Kidney (tissue), 22 donors: Measurements from ENCODE around the gene MYO1C. TPM values are rescaled to one million over a fixed set of nuclear protein-coding genes. Genes with fewer than 3 reads are reported as not detected.
A peak's percentile ranks its signal among the peaks of the same experiment; 100 is the strongest.

ENCODE experiments used
- DNase-seq, 5 donors: peaks; one replicate each; pipeline ENCODE4 v3.0.0-alpha.2; 2013 to 2020
- FAIRE-seq: peaks from 2 replicates; lab custom pipeline; 2012; peaks lifted over from hg19 to GRCh38; lab: Jason Lieb, UNC
- H3K27ac ChIP-seq, 2 donors: one replicate each; pipeline ENCODE4 v1.7.0; 2013; ENCODE audit warnings: low read depth in 2 of 2, low read length in 2 of 2, inconsistent platforms in 1 of 2
- H3K27me3 ChIP-seq: one replicate; pipeline ENCODE4 v1.7.1; 2013; ENCODE audit warnings: low read length, inconsistent platforms; ENCODE audit not compliant: control insufficient read depth, insufficient read depth
- H3K36me3 ChIP-seq, 3 donors: one replicate each; pipeline versions ENCODE4 v1.7.0 to v1.7.1; 2013; ENCODE audit warnings: low read length in 3 of 3, control low read depth in 1 of 3, inconsistent platforms in 1 of 3; ENCODE audit not compliant: insufficient read depth in 3 of 3, control insufficient read depth in 2 of 3
- H3K4me1 ChIP-seq, 3 donors: one replicate each; pipeline versions ENCODE4 v1.7.0 to v1.7.1; 2013; ENCODE audit warnings: low read length in 3 of 3, inconsistent platforms in 1 of 3, low read depth in 1 of 3; ENCODE audit not compliant: control insufficient read depth in 2 of 3, insufficient read depth in 2 of 3
- H3K4me3 ChIP-seq, 3 donors: one replicate each; pipeline versions ENCODE4 v1.7.0 to v1.8.1; 2013; ENCODE audit warnings: low read length in 3 of 3, control low read depth in 1 of 3, inconsistent platforms in 1 of 3
- H3K9ac ChIP-seq, 3 donors: one replicate each; pipeline versions ENCODE4 v1.7.0 to v1.7.1; 2013; ENCODE audit warnings: low read length in 3 of 3, control low read depth in 1 of 3, inconsistent platforms in 1 of 3
- H3K9me3 ChIP-seq, 3 donors: one replicate each; pipeline versions ENCODE4 v1.7.0 to v1.7.1; 2013; ENCODE audit warnings: low read length in 3 of 3, control low read depth in 1 of 3, inconsistent platforms in 1 of 3; ENCODE audit not compliant: control insufficient read depth in 2 of 3, insufficient read depth in 1 of 3
- CTCF ChIP-seq: IDR thresholded peaks from 3 replicates; pipeline ENCODE4 v1.5.1; 2012; ENCODE audit warnings: mild to moderate bottlenecking, moderate library complexity, borderline replicate concordance; ENCODE audit not compliant: insufficient read depth; ENCODE audit errors: extremely low read depth
- intact Hi-C: fragments of 100-400 bp; cut with DNase I; formaldehyde crosslinking; loops from one replicate; pipeline ENCODE4 v1.11.1; 2022
- long read RNA-seq, 10 donors: library from polyadenylated mRNA in 1 of 10; unstranded in 1 of 10; transcript quantifications; one replicate each; pipeline ENCODE4 v2.0.0 and lab custom pipeline, GENCODE V29; 2021 to 2026
- polyA plus RNA-seq: library from polyadenylated mRNA; stranded (reverse); fragments of 350-450 nt; fragmentation: Illumina TruSeq; extraction: RNeasy Lipid Tissue Mini Kit (QIAGEN cat#74804); gene quantifications from one replicate; pipeline ENCODE4 v1.2.3, GENCODE V29; 2014; ENCODE audit warnings: low read depth, low replicate concordance; ENCODE audit not compliant: insufficient read depth
- total RNA-seq: library from RNA; stranded (reverse); fragmentation: NEBNext Ultra II Directional; extraction: Animal tissue kit (Norgen Biotek cat#: 25700); gene quantifications from one replicate; pipeline ENCODE4 v1.2.1, GENCODE V29; 2021
- donor health status: control.
- donor health status: control.
- donor health status: control.
- donor health status: control.
- donor health status: control.
- donor health status: DM: yes; HTN: yes; CAD: no.
- donor health status: Normal renal cell carcinoma (clear cell type).

Gene MYO1C
- 225 TPM for total RNA-seq
- polyA plus RNA-seq: 62.7 TPM
- long read RNA-seq, donor 1, full-length matches to known transcripts: 6 of 6 reads
- long read RNA-seq, donor 1, partial matches to known transcripts: 0 of 6 reads
- long read RNA-seq, donor 1, other reads (novel, unspliced or antisense): 0 of 6 reads
- long read RNA-seq, donor 2, full-length matches to known transcripts: 5 of 5 reads
- long read RNA-seq, donor 2, partial matches to known transcripts: 0 of 5 reads
- long read RNA-seq, donor 2, other reads (novel, unspliced or antisense): 0 of 5 reads
- long read RNA-seq, donor 3, full-length matches to known transcripts: 7 of 7 reads
- long read RNA-seq, donor 3, partial matches to known transcripts: 0 of 7 reads
- long read RNA-seq, donor 3, other reads (novel, unspliced or antisense): 0 of 7 reads
- long read RNA-seq, donor 4, full-length matches to known transcripts: 6 of 6 reads
- long read RNA-seq, donor 4, partial matches to known transcripts: 0 of 6 reads
- long read RNA-seq, donor 4, other reads (novel, unspliced or antisense): 0 of 6 reads
- long read RNA-seq, donor 5: 0 reads
- long read RNA-seq, donor 6: 0 reads
- long read RNA-seq, donor 7, full-length matches to known transcripts: 96 of 204 reads
- long read RNA-seq, donor 7, partial matches to known transcripts: 68 of 204 reads
- long read RNA-seq, donor 7, other reads (novel, unspliced or antisense): 40 of 204 reads
- long read RNA-seq, donor 8, full-length matches to known transcripts: 4 of 4 reads
- long read RNA-seq, donor 8, partial matches to known transcripts: 0 of 4 reads
- long read RNA-seq, donor 8, other reads (novel, unspliced or antisense): 0 of 4 reads
- long read RNA-seq, donor 9, full-length matches to known transcripts: 2 of 2 reads
- long read RNA-seq, donor 9, partial matches to known transcripts: 0 of 2 reads
- long read RNA-seq, donor 9, other reads (novel, unspliced or antisense): 0 of 2 reads
- long read RNA-seq, donor 10, full-length matches to known transcripts: 3 of 3 reads
- long read RNA-seq, donor 10, partial matches to known transcripts: 0 of 3 reads
- long read RNA-seq, donor 10, other reads (novel, unspliced or antisense): 0 of 3 reads

GRCh38 chr17:1492249-1493206, at the start of gene MYO1C:
MYO1C (minus strand) TSS chr17:1492686; CDS start chr17:1492487, 199 bp downstream.
- H3K27me3 ChIP-seq: no peaks in the 10 kb centered on the region
- H3K9ac ChIP-seq: peak within 1 kb of the TSS in 2 of 3 donors; percentile 49 to 65
- H3K4me1 ChIP-seq: peaks cover 0 to 34% (median 0%) of the 10 kb centered on the region in 3 donors
- DNase-seq (peak in 3 of 5 donors; percentile 51 to 84 (median 73)), FAIRE-seq (no peak)
- TF ChIP-seq CTCF: no peak
- H3K4me3 ChIP-seq: peak within 1 kb of the TSS in 2 of 3 donors; percentile 42 to 58
- peak within 1 kb of the TSS; percentile 71 for H3K27ac ChIP-seq
- peaks cover 0 to 17% (median 0%) of the 10 kb centered on the region in 3 donors for H3K36me3 ChIP-seq
- intact Hi-C loops: no loop called here
- H3K9me3 ChIP-seq: no peaks in the 10 kb centered on the region

GRCh38 chr17:1541367-1541904, 49.0 kb upstream of the MYO1C start:
- H3K4me1 ChIP-seq: no peaks in the 10 kb centered on the region
- no peak overlapping the region for H3K4me3 ChIP-seq
- H3K27me3 ChIP-seq: no peaks in the 10 kb centered on the region
- DNase-seq (no peak), FAIRE-seq (no peak)
- no peak overlapping the region for H3K27ac ChIP-seq
- no peak for TF ChIP-seq CTCF
- no peaks in the 10 kb centered on the region for H3K9me3 ChIP-seq
- intact Hi-C loops: no loop called here
- H3K9ac ChIP-seq: no peak overlapping the region
- H3K36me3 ChIP-seq: peaks cover 0 to 48% (median 23%) of the 10 kb centered on the region in 3 donors

- H3K36me3 ChIP-seq: peaks cover 0 to 58% (median 27%) of the 10 kb centered on the region in 3 donors
Measured at GRCh38 chr17:1539811-1540210, 47.3 kb upstream of the MYO1C start.

More at GRCh38 chr17:1539811-1540210, 47.3 kb upstream of the MYO1C start:
- Histone ChIP-seq H3K27me3 (no peaks in the 10 kb centered on the region), H3K9ac (no peak overlapping the region), H3K4me3 (no peak overlapping the region), H3K4me1 (no peaks in the 10 kb centered on the region), H3K27ac (no peak overlapping the region), H3K9me3 (no peaks in the 10 kb centered on the region)
- DNase-seq (no peak), FAIRE-seq (no peak)
- intact Hi-C loops: no loop called here
- no peak for TF ChIP-seq CTCF
